Endothelial cell of umbilical vein (primary cell): Measurements from ENCODE around the gene AKAP6. TPM values are rescaled to one million over a fixed set of nuclear protein-coding genes. Genes with fewer than 3 reads are reported as not detected.

ENCODE experiments used
- BruUV-seq: library from RNA; stranded (reverse); fragments of 400-500 nt; replicated peaks from 2 replicates; lab custom pipeline; 2021; lab: Mats Ljungman, UMichigan
- CTCF ChIA-PET: fragments of 300-600, 350-600 bp; sonication (Branson Sonifier 250); formaldehyde crosslinking; loops from one replicate; lab custom pipeline; 2021; ENCODE audit warnings: antibody characterized with exemption, inconsistent platforms; lab: Charles Lee
- POLR2A ChIA-PET: fragments of 300-600, 350-600 bp; sonication (Branson Sonifier 250); formaldehyde crosslinking; loops from one replicate; lab custom pipeline; 2021; ENCODE audit warnings: antibody characterized with exemption, inconsistent platforms; lab: Charles Lee
- DNase-seq: peaks from one replicate; pipeline ENCODE4 v3.0.0-alpha.2; 2011; ENCODE audit warnings: low read depth, low spot score
- FAIRE-seq: peaks from 2 replicates; lab custom pipeline; 2011; peaks lifted over from hg19 to GRCh38; lab: Jason Lieb, UNC
- H2AFZ ChIP-seq: 2 replicates; pipeline ENCODE4 v1.6.0; 2012; ENCODE audit warnings: low read depth, low read length, control low read depth, inconsistent platforms
- H3K27ac ChIP-seq: 2 replicates; pipeline ENCODE4 v1.5.1; 2011; ENCODE audit warnings: low read depth, mild to moderate bottlenecking, control low read depth, low read length, moderate library complexity; ENCODE audit not compliant: insufficient read depth
- H3K27me3 ChIP-seq, 2 experiments: 2 replicates each; pipeline versions ENCODE4 v1.6.0 to v1.6.1; 2011; ENCODE audit warnings: low read length in 2 of 2, mixed read lengths in 1 of 2; ENCODE audit not compliant: control insufficient read depth in 2 of 2, insufficient read depth in 2 of 2
- H3K36me3 ChIP-seq, 2 experiments: 2 replicates in 1 of 2; 3 replicates in 1 of 2; pipeline ENCODE4 v1.5.1; 2011; ENCODE audit warnings: low read length in 2 of 2, mild to moderate bottlenecking in 1 of 2, moderate library complexity in 1 of 2; ENCODE audit not compliant: control insufficient read depth in 2 of 2, insufficient read depth in 2 of 2; ENCODE audit errors: extremely low read depth in 1 of 2
- H3K4me1 ChIP-seq: 3 replicates; pipeline ENCODE4 v1.5.1; 2011; ENCODE audit warnings: mild to moderate bottlenecking, low read length; ENCODE audit not compliant: control insufficient read depth, insufficient read depth; ENCODE audit errors: extremely low read depth
- H3K4me2 ChIP-seq: 2 replicates; pipeline ENCODE4 v1.6.1; 2011; ENCODE audit warnings: low read length, control low read depth, mixed read lengths; ENCODE audit not compliant: insufficient read depth
- H3K4me3 ChIP-seq, 3 experiments: fragments of 200-600 bp in 1 of 3; sonication (generic), shearing (Covaris generic) in 1 of 3; replicated peaks in 1 of 3; 2 replicates each; pipeline ENCODE4 v1.5.1; 2011 to 2016; ENCODE audit warnings: control low read depth in 3 of 3, low read length in 3 of 3, mild to moderate bottlenecking in 2 of 3, inconsistent platforms in 1 of 3, low read depth in 1 of 3, moderate library complexity in 1 of 3; ENCODE audit not compliant: insufficient read depth in 1 of 3
- H3K79me2 ChIP-seq: 2 replicates; pipeline ENCODE4 v1.6.0; 2012; ENCODE audit warnings: low read length, inconsistent platforms; ENCODE audit not compliant: control insufficient read depth, insufficient read depth
- H3K9ac ChIP-seq: replicated peaks from 2 replicates; pipeline ENCODE3; 2011; ENCODE audit warnings: low read length, control low read depth; ENCODE audit not compliant: insufficient read depth; ENCODE audit errors: extremely low read depth
- H3K9me1 ChIP-seq: replicated peaks from 3 replicates; pipeline ENCODE4 v1.6.0; 2011; ENCODE audit warnings: mild to moderate bottlenecking, low read length; ENCODE audit not compliant: control insufficient read depth, insufficient read depth; ENCODE audit errors: extremely low read depth
- H3K9me3 ChIP-seq: replicated peaks from 2 replicates; pipeline ENCODE4 v1.5.1; 2012; ENCODE audit warnings: low read length, inconsistent platforms; ENCODE audit not compliant: control insufficient read depth, insufficient read depth
- H4K20me1 ChIP-seq: replicated peaks from 2 replicates; pipeline ENCODE3; 2011; ENCODE audit warnings: mild to moderate bottlenecking, low read length; ENCODE audit not compliant: control insufficient read depth, insufficient read depth; ENCODE audit errors: extremely low read depth
- EZH2 ChIP-seq: IDR thresholded peaks from 2 replicates; pipeline ENCODE4 v1.6.1; 2012; ENCODE audit warnings: borderline replicate concordance, low read depth, mild to moderate bottlenecking, moderate library complexity, low read length, inconsistent platforms; ENCODE audit not compliant: severe bottlenecking
- FOS ChIP-seq: IDR thresholded peaks from 2 replicates; pipeline ENCODE4 v1.6.1; 2011; ENCODE audit warnings: mild to moderate bottlenecking, low read length, moderate library complexity, borderline replicate concordance; ENCODE audit not compliant: insufficient read depth
- GATA2 ChIP-seq: IDR thresholded peaks from 2 replicates; pipeline ENCODE4 v1.7.0; 2011; ENCODE audit warnings: low read depth, mild to moderate bottlenecking, moderate library complexity, mixed read lengths, low read length; ENCODE audit not compliant: insufficient read length, insufficient read depth
- MAX ChIP-seq: IDR thresholded peaks from 2 replicates; pipeline ENCODE4 v1.6.1; 2011; ENCODE audit not compliant: insufficient read depth, insufficient read length
- MYC ChIP-seq: IDR thresholded peaks from one replicate; pipeline ENCODE4 v1.6.1; 2011; ENCODE audit warnings: mild to moderate bottlenecking, low read depth, low read length
- POLR2A ChIP-seq: IDR thresholded peaks from 2 replicates; pipeline ENCODE4 v1.6.1; 2012; ENCODE audit warnings: low read depth, mild to moderate bottlenecking, control low read depth, low read length
- POLR2AphosphoS5 ChIP-seq: IDR thresholded peaks from 2 replicates; pipeline ENCODE4 v1.6.1; 2012; ENCODE audit warnings: low read depth, mild to moderate bottlenecking, control low read depth, low read length, moderate library complexity; ENCODE audit not compliant: insufficient read depth
- dilution Hi-C: fragments of 300-500 bp; cut with MboI; formaldehyde crosslinking; loops from one replicate; pipeline ENCODE4 v1.15.0; 2019; ENCODE audit warnings: low sequenced_read_pairs; ENCODE audit not compliant: extremely low pct_ligation_motif_present
- intact Hi-C: fragments of 100-400 bp; cut with micrococcal nuclease; formaldehyde crosslinking; loops from one replicate; pipeline ENCODE4 v1.10.0; 2022
- polyA plus RNA-seq, 4 experiments: library from polyadenylated mRNA; depleted of rRNA in 3 of 4; stranded (reverse) in 3 of 4; unstranded in 1 of 4; fragments of >200 nt; gene quantifications; 2 replicates each; pipeline versions ENCODE4 v1.2.1 to v1.2.3, GENCODE V29; 2011 to 2012; ENCODE audit warnings: missing spikeins in 1 of 4
- total RNA-seq: library from RNA; stranded (reverse); gene quantifications from 2 replicates; pipeline ENCODE4 v1.2.3, GENCODE V29; 2021

The AKAP6 gene
- total and polyA plus RNA-seq, 2 donors (not counting 3 experiments of a cell fraction or from before 2014, with no cell fraction given), result 0.03 to 0.49 TPM

DNA sequence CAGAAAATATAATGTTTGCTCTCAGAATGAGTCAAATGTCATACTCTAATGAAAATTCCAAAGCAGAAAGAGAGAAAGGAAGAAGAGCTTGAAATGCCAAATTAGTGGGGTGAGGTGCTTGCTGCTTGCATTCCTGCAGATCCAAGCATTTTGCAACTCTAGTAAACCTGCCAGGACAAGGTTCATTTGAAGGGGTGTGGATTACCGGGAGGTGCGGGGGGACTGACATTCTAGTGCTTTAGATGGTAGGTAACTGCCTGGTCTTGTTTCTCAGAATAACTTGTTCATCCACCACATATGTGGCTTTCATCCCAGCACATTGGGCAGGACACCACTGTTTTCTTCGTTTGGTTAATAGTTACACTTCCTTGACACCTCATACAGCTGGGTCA lies 144.4 kb downstream of the AKAP6 start:
- DNase-seq, result no peak
- Histone ChIP-seq H3K79me2 (no peaks in the 10 kb centered on the region), H3K4me3 (no peak overlapping the region), H3K4me1 (peaks cover 3% of the 10 kb centered on the region), H4K20me1 (no peaks in the 10 kb centered on the region), H3K27me3 (no peaks in the 10 kb centered on the region), H3K27ac (no peak overlapping the region), H3K9me3 (no peaks in the 10 kb centered on the region), H3K9me1 (no peaks in the 10 kb centered on the region), H3K9ac (no peak overlapping the region), H3K36me3 (no peaks in the 10 kb centered on the region), H3K4me2 (no peak overlapping the region), H2AFZ (no peak overlapping the region)
- no TSS peak for BruUV-seq
- ChIA-PET CTCF (interaction anchor here (1.2 to 5.9 kb wide), 7 partner anchors 36 to 963 kb away, joined by 3 to 152 read pairs (median 5); no protein-coding TSS in a partner anchor), POLR2A (no interaction called here)
- intact Hi-C loops, result loop anchor here (5.0 kb wide), 1 partner anchor 271 kb away; the partner anchor contains the start of genes RNU6-7 and RNU6-8
- TF ChIP-seq EZH2, result no peak
- no peak for TF ChIP-seq GATA2
- TF ChIP-seq POLR2A, result no peak
- TF ChIP-seq FOS, result no peak
- no peak for TF ChIP-seq POLR2AphosphoS5
- no peak for TF ChIP-seq MYC
- no peak for TF ChIP-seq MAX
- dilution Hi-C loops, result no loop called here
- FAIRE-seq, result no peak
